Measurements from ENCODE around the gene ARHGEF16.

ARHGEF16 gene

GRCh38 chr1:3457910-3458883, 3.7 kb downstream of the ARHGEF16 start:
- DNase-seq: no peak

- DNase-seq: no peak
Measured at GRCh38 chr1:3459051-3459908, 4.8 kb downstream of the ARHGEF16 start.

GRCh38 chr1:3459940-3460671, 5.6 kb downstream of the ARHGEF16 start:
- DNase-seq: no peak

GRCh38 chr1:3460672-3461131, 6.2 kb downstream of the ARHGEF16 start:
- DNase-seq: no peak

- DNase-seq: no peak
Measured at GRCh38 chr1:3461238-3461933, 6.9 kb downstream of the ARHGEF16 start.

- DNase-seq: no peak
Measured at GRCh38 chr1:3461934-3462275, 7.4 kb downstream of the ARHGEF16 start.

GRCh38 chr1:3462356-3463012, 8.0 kb downstream of the ARHGEF16 start:
- no peak for DNase-seq

GRCh38 chr1:3463013-3463385, 8.5 kb downstream of the ARHGEF16 start:
- DNase-seq: no peak

GRCh38 chr1:3463408-3463863, 9.0 kb downstream of the ARHGEF16 start:
- DNase-seq: no peak

GRCh38 chr1:3463891-3464648, 9.6 kb downstream of the ARHGEF16 start:
- DNase-seq: no peak

- DNase-seq: no peak
Measured at GRCh38 chr1:3464649-3465025, 10.2 kb downstream of the ARHGEF16 start.

GRCh38 chr1:3465091-3465934, 10.8 kb downstream of the ARHGEF16 start:
- DNase-seq: no peak

- DNase-seq: no peak
Measured at GRCh38 chr1:3465935-3466321, 11.5 kb downstream of the ARHGEF16 start.

GRCh38 chr1:3466366-3467075, 12.1 kb downstream of the ARHGEF16 start:
- DNase-seq: no peak

- DNase-seq: no peak
Measured at GRCh38 chr1:3467096-3468036, 12.9 kb downstream of the ARHGEF16 start.

- DNase-seq: no peak
Measured at GRCh38 chr1:3468236-3469103, 14.0 kb downstream of the ARHGEF16 start.

Measured in NCI-H510A treated with DMSO at 0.1 percent for 48 hours (cell line).